Measurements from ENCODE around the gene SLC5A7.

Gene SLC5A7

DNA sequence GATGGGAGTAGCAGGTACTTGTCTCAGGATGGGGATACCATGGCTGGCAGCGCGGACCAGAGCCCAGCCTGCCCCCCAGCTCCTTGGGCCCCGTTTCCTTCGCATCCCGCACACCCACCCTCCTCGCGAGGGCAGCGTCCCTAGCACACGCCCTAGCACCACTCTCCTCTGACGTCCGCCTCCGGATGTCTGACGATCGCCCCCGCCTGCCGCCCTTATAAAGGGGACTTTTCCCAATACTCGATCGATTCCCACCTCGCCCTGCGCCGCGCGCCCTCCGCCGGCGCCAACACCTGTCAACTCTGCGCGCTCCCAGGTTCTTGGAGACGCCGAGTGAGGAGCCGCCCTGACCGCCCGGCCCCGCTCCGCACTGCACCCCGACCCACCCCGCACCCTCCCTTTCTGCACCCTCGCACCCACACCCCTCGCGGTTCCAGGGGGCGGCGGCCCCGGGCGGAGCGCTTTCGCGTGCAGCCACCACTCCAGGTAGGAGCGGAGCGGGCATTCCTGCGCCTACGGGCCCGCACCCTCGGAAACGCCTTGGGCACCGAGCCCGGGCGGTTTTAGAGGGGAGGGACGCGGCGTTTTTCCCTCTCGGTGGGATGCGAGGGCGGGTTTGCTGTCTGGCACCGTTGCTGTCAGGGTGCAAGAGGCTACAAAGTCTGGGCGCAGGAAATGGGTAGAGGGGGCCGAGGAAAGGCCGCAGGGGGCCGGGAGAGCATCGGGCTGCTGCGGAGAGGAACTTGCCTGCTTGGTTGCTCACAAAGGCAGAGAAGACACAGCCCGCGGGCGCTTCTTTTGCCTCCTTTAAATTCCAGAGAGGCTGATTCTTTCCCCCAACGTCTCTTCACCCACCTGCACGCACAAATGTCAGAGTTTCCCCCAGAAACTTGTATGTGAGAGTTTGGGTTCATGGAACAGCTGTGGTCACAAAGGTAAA lies at the start of gene SLC5A7:
Gene SLC5A7, plus strand, starts transcription at position 247 of the 940 bp plus-strand sequence. CDS start 1,632 bp downstream, outside the sequence.
- no peak for DNase-seq

DNA sequence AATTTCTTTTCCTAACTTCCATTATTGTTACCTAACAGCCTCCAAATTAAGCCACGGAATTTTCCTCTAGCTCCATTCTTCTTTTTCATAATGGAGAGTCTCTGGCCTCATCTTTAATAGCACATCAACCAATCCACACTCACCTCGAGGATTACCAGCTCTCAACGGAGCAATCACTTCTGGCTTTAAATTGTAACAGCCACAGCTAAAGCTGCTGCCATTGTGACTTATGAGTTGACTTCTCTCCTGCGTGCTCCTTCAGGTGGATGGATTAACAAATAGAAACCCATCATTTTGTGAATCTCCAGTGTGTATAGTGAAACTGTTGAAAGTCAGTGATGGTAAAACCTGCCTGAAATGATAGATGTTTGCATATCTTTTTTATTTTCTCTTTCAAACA lies 24.9 kb upstream of the SLC5A7 start:
- DNase-seq = no peak

DNA sequence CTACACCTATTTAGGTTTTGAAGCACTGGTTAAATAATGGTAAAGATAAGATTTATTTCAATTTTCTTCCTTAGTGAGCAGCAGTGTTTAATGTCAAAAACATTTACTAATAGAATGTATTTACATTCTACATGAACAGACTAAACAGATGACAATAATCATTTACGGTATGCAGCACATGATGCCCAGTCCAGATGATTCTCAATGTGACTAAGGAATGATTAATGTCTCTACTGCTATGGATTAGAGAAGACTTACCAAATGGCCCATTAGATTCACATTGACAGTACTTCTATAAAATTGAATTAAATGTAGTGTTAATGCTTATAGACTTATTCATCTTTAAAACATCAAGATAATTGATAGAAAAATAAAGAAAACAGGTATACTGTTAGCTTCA lies 22.1 kb upstream of the SLC5A7 start:
- DNase-seq = no peak

DNA sequence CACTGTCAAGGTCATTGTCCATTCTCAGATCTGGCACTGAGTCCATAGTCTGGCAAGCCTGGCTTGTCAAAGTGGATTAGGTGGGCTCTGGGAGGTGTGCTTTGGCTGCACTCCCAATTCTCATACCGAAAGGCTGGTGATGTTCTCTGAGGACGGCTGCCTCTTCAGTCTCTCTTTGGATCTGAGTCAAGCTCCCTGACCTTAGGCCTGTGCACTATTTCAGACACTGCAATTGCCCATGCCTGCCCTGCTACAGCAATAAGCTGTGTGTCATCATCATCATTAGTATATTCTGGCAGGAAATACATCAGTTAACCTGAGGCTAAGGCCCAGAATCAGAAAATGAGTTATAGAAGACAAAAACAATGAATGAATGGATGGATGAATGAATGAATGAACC lies 1.6 kb upstream of the SLC5A7 start:
- no peak for DNase-seq

DNA sequence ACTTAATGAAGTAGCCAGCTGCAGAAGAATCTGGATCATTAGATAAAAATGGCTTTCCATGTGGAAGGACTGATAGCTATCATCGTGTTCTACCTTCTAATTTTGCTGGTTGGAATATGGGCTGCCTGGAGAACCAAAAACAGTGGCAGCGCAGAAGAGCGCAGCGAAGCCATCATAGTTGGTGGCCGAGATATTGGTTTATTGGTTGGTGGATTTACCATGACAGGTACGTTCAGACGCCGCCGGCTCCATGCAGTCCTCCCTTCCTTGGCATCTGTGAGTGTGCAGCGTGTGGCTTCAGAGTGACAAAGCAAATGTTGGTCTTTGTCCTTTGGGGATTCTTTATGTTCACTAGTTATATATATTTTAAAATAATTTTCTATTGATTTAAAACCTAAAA lies 1.8 kb downstream of the SLC5A7 start:
- no peak for DNase-seq

DNA sequence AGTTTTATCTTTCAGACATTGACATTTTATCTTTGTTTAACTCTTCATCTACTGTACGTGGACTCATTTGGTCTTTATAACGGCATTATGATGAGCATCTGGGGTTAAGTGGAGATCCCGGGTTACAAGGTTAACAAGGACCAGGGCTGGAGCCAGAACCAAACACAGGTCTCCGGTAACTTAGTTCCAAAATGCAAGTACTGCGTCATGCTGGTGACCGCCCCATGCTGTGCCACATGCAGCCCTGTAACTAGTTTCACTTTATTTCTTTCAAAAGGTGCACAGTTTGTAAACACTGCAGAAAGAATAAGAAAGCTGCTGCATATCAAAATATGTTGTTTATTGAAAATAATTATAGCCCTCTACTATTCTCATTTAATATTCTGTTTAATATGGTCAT lies 3.1 kb downstream of the SLC5A7 start:
- DNase-seq = no peak

DNA sequence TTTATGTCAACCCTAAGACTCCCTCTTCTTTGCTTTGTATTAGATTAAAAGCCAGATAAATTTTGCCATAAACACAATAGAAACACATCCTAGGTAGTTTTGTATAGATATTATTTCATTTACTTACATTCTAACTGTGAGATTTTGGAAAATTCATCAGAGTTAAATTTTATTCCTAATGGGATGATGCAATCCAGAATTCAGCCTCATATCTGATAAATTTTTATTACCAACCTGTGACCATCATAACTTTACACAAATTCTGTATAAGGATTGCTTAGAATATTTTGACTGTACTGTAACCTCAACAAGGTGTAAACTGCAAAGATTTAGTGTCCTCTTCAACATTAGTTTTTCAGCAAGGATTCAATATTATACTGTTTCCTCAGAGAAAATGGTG lies 4.4 kb downstream of the SLC5A7 start:
- DNase-seq = no peak

DNA sequence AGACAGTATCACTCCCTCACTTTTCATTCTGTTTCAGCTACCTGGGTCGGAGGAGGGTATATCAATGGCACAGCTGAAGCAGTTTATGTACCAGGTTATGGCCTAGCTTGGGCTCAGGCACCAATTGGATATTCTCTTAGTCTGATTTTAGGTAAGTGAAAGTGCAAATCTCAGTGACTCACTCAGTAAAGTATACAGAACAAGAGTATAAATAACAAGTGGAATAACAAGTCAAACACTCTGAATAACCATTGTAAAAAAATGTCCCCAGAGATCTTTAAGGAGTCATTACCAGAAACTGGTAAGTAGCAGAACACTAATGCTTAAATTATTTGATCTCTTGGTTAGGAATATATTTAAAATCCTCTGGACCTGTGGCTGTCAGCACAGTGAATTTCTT lies 5.7 kb downstream of the SLC5A7 start:
- DNase-seq = no peak

DNA sequence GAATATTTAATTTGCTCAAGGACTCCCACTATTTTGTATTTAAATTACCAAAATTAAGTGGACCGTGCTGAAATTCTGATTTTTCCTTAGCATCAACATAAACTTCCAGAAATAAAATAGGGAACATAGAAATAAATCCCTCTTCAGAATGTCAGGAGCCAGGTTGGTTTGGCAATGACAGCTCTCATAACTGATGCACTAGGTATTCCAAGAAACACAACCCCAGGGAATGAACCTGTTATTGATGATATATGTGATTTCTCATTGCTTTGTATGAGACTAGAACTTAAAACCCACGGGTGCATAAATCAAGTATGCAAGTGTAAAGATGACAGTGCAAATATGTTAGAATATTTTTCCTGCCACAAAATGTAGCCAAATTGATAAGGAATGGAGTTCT lies 12.8 kb downstream of the SLC5A7 start:
- no peak for DNase-seq

DNA sequence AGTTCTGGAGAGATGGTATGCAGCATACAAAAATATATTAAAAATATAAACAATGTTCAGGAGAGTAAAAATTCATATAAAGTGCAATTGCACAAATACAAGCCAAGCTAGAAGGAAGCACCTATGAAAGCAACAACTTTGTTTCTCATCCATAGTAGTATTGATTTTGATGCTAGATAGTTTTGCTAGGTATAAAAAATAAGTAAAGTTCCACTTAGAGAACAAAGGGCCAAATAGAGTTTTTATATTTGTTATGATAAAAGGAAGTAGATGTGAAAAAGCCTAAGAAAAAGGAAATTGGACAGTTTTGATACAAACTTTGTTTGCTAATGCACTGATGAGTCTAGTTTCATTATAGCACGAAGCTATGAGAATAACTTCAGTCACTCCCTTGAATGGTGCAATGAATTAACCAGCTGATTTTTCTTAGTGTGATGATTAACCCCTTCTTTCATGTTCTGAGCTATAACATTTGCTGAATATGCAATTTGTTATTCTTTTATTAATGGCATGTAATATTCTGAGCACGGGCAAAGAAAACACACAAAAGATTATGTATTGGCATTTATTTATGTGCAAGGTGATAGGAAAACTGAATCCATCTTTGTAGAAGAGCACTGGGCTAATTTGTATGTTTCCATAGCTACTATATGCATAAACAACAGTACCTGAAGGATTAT lies 24.7 kb downstream of the SLC5A7 start:
- no peak for DNase-seq

DNA sequence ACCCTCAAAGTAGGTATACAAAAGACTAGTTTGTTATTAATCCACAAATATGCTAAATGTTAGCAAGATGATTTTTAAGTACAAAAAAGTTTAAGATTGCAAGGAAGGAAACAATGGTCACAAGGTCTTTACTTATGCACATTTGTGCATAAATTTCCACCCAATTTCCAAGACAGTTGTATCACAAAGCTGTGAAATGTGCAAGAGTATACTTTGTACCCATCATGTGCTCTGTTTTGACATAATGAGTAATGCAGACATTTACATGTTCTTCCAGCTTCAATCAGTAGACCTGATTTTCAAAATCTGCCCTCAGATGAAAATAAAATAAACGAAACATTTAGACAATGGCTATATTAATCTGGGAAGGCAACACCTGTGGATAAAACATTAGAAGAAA lies 27.0 kb downstream of the SLC5A7 start:
- DNase-seq = no peak

DNA sequence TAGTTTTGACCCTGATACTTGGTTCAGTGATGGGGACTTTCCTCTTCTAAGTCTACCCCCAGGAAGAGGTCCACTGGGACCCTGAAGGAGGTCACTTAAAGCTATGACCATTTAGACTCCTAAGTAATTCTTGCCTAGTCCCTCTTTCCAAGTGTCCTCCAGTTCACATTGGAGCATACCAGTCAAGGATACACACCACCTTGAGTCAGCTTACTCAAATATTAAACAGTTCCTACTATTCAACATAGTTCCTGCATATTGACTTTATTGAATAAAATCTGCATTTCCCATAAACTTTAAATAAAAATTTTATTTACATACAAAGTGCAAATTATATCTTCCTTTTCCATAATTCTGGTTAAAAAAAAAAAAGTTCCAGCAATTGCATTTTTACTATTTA lies 36.3 kb downstream of the SLC5A7 start:
- no peak for DNase-seq

DNA sequence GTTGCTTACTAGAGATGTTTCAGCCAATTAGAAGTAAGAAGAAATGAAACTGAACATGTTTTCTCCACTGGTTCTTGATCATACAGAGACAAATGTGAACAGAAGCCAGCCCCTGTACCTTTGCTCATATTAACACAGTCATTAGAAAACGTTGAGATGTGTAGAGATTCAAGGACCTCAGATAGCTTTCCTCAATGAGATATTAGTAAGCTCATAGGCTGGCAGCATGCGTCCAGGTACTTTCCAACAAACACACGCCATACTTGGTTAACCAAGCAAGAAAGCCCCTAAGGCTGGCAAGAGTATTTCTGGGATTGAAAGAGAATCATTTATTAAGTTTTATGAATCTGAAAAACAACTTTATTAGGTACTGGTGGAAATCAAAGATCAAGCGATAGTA lies 37.5 kb downstream of the SLC5A7 start:
- no peak for DNase-seq

DNA sequence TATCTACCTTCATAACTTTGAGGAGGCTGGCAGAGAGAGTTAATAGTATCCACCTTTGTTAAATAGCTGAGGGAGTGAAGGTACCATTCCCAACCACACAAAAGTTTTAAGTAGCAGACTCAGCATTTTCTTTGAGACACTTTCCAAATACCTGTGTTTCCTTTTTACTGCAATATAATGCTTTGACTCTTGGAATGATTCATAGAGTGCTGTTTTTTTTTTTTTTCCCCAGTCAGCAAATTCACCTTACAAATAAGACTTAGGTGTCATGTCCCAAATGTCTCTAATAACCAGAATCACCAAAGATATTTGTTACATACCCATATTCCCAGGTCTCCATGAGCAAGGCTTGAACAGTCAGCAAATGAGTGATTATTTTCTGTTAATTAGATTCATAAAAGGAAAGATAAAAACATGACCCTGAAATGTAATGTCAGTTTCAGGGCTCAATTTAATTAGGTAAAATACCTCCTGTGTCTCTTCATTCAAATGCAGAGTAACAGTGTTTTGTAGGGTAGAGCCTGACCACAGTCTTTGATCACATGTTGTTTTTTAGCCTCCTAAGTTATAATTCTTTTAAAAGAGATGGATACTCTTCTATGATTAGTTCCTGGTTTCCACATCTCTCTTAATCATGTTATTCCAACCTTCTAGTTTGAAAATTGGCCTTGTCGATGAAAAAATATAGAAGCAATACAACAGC lies 39.9 kb downstream of the SLC5A7 start:
- no peak for DNase-seq

DNA sequence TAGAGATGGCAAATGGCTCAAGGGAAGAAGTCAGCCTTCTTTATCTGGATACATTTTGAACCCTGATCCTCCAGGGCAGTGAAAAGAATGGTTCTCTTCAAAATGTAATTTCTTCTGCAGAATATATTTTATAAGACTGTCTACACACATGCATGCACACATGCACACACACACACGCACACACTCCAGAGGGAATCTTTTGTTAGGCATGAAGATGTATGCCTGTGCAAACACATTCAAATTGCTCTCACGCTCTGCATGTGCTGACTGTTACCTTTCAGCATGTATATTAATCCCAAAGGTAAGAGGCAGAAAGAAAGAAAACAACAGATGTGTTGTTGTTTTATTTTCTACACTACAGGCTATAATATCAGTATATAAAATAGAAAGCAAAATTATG lies 43.2 kb downstream of the SLC5A7 start:
- no peak for DNase-seq

DNA sequence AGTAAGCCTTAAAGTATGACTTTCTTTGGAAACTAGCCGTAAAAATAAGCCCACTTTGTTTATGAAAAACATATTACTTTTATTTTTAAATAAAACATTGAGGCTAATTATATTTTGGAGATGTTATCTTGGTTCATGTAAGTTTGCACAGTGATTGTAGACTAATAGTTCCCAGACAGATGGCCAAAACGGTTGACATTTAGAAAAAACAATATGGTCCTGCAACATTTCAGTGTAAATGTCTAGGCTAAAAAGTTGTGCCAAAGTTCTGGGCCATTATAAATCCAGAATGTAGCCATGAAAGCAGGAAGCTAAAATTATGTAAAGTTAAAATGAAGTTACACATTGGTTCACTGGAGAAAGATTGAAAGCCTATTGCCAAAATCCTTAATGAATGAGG lies 43.6 kb downstream of the SLC5A7 start:
- DNase-seq = no peak

DNA sequence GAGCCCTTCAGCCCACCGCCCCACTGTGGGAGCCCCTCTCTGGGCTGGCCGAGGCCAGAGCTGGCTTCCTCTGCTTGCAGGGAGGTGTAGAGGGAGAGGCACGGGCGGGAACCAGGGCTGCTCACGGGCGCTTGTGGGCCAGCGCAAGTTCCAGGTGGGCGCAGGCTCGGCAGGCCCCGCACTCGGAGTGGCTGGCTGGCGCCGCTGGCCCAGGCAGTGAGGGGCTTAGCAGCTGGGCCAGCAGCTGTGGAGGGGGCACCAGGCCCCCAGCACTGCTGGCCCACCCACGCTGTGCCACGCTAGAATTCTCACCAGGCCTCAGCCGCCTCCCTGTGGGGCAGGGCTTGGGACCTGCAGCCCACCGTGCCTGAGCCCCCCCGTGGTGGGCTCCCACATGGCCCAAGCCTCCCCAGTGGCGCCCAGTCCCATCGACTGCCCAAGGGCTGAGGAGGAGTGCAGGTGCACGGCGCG lies 45.2 kb downstream of the SLC5A7 start:
- DNase-seq = no peak

DNA sequence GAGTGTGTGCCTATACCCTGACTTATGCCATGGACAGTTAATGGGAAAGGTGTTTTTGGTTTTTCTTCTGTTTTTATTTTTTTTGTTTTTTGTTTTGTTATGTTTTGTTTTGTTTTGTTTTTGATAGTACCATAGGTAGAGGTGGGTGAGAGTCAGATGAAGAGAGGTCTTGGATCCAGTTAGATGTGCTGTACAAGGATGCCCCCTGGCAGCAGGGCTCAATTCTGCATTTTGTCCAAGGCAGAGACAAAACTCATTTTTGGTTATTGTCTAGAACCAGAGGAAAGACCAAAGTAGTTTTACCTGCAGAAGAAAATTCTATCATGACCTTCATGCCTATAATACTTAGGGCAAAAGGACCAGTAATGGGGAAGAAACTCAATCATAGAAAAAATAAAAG lies 48.5 kb downstream of the SLC5A7 start:
- DNase-seq = no peak

DNA sequence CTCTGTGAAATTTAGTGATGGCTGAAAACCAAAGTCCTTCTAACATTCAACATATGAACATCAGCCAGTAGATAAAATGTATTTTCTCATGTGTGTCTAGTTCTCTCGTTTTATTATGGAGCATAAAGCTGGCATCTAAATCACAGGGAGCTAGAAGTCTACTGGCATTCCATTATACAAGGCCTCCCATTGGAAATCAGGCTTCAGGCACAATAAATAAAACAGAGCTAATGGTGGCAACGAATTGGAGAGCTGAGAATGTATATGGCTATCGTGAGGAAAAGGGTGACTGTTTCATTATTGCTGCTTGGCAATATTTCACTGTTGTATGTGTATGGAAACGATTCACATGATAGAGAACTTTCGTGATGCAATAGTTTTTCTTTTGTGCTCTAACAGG lies 62.4 kb downstream of the SLC5A7 start:
- no peak for DNase-seq

DNA sequence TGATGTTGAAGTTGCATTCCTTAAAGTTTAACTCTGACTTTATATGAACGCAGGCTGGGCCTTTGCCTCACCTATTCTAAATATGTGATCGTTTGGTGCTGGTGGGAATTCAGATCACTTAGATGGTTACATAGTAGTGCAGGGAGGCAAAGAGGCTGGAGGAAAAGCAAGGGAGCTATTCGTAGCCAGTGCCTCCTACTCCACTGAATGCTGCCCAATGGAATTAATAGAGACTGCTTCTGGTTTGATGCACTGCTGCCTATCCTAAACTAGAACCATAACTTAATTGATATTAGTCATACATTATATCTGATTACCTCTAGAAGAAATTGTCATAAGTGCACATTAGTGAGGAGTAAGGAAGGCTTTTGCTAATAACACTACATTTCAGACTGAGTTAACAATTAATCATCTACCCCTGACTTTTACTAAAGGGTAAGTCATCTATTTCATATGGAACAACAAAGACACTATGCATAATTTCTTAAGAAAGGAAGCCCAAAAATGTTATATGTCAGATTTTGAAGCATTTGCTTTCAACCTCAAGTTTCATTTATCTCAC lies 72.3 kb downstream of the SLC5A7 start:
- no peak for DNase-seq

DNA sequence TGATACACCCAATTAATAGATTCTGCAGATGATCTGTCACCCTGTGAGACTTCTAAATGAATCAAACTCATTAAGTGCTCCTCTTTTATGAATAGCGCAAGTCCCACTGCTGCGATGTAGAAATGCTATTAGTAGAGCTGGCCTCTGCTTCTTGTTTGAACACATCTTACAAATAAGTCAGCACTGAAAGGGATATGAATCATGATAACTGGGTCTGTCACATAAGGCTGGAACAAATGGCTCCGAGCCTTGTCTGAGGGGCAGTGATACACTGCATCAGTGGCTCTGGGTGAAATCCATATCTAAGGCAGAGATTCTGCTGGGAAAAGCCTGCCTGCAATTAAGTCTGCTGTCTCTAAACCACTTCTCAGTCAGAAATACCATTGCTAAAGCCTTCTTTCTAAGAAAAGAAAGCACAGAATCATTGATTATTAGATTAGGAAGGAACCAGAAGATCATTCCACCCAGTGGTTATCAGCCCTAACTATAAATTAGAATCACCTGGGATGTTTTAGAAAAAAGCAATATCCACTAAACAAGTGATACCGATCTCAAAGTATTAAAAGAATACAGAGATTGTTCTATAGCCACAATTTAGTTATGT lies 75.2 kb downstream of the SLC5A7 start:
- no peak for DNase-seq

All from NCI-H2081 (cell line).